Lower leg skin (tissue), 3 donors: Measurements from ENCODE around the gene NEO1.

Source experiments
- POLR2A ChIP-seq, 2 donors: fragments of 450-650 bp; IDR thresholded peaks; one replicate each; pipeline ENCODE4 v1.6.1; 2016 to 2017; ENCODE audit warnings: antibody characterized with exemption in 2 of 2, mild to moderate bottlenecking in 1 of 2, moderate library complexity in 1 of 2
- TF ChIP-seq, protein P1 (sequence below), 3 donors: fragments of 450-650 bp; IDR thresholded peaks; one replicate each; pipeline ENCODE4 v1.5.1; 2016; ENCODE audit warnings: antibody characterized with exemption in 3 of 3, mild to moderate bottlenecking in 3 of 3, moderate library complexity in 2 of 3

DNA sequence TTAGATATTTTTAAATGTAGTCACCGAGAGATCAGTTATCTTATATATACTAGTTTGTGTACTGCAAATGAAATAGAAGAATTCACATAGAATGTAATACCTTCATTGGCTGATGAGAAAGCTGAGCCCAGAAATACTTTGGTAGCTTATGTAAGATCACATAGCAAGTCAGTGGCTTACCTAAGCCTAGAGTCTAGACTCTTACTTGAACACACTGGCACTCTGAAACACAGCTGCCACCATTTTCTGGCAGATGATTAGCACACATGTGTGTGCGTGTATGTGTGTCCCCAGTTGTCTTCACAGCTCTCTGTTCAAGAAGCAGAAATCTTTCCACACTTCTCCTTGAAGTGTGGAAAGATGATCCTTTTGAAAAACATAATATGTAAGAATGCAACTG lies 124.3 kb downstream of the NEO1 start:
- no peak for TF ChIP-seq POLR2A (IDR thresholded peaks at IDR 0.05)
- TF ChIP-seq, protein P1, sequence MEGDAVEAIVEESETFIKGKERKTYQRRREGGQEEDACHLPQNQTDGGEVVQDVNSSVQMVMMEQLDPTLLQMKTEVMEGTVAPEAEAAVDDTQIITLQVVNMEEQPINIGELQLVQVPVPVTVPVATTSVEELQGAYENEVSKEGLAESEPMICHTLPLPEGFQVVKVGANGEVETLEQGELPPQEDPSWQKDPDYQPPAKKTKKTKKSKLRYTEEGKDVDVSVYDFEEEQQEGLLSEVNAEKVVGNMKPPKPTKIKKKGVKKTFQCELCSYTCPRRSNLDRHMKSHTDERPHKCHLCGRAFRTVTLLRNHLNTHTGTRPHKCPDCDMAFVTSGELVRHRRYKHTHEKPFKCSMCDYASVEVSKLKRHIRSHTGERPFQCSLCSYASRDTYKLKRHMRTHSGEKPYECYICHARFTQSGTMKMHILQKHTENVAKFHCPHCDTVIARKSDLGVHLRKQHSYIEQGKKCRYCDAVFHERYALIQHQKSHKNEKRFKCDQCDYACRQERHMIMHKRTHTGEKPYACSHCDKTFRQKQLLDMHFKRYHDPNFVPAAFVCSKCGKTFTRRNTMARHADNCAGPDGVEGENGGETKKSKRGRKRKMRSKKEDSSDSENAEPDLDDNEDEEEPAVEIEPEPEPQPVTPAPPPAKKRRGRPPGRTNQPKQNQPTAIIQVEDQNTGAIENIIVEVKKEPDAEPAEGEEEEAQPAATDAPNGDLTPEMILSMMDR (IDR thresholded peaks at IDR 0.05): no peak
